M059J (cell line): ENCODE results near the gene HHIPL1. TPM values are rescaled to one million over a fixed set of nuclear protein-coding genes. Genes with fewer than 3 reads are reported as not detected.
A peak's percentile ranks its signal among the peaks of the same experiment; 100 is the strongest.
"Not testable (repeated sequence)": the region's sequence is repeated elsewhere in the genome, so short reads cannot be mapped to it uniquely, and the experiment has no call there.

ENCODE experiments used
- DNase-seq: peaks from one replicate; pipeline ENCODE4 v3.0.0-alpha.2; 2012; ENCODE audit warnings: low read depth
- total RNA-seq: library from RNA; depleted of rRNA; stranded (reverse); fragments of >200 nt; shearing (Covaris generic); gene quantifications from 2 replicates; pipeline ENCODE4 v1.2.3, GENCODE V29; 2014

The HHIPL1 gene
- total RNA-seq, 1 experiment from 2014 or later = 1.2 TPM

DNA sequence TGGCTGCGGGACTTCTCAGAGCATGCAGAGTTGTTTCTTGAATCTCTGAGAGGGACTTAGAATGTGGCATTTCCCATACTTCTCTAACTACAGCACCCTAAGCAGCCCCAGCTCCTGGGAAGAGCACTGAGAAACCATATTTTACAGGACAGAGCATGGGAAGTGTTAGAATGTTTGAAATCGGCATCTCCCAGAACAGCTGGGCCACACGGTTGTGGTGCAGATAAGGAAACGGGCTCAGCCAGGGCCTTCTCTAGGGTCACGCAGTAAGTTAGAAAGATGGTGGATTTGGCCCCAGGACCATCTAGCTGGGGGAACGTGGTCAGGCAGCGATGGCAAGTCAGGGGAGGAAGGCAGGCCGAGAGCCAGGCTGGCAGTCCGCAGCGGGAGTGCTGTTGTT, 10.5 kb upstream of the HHIPL1 start:
- no peak for DNase-seq

DNA sequence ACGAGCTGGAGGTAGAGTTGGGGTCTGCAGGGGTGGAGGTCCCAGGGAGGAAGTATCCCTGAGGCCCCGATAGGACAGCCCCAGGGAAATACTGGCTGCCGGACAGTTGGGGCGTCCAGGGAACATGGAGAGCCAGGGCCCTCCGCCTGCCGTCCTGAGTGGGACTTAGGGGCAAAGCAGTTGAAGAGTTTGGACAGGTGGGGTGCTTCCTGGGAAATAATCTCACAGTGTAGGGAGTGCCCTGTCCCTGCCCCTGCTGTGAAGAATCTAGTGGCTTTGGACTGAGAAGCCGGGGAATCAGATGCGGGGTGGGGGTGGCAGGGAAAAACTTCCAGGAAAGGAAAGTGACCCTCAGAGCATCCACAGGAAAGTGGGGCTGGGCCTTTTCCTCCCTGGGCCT, 9.8 kb upstream of the HHIPL1 start:
- DNase-seq = no peak

DNA sequence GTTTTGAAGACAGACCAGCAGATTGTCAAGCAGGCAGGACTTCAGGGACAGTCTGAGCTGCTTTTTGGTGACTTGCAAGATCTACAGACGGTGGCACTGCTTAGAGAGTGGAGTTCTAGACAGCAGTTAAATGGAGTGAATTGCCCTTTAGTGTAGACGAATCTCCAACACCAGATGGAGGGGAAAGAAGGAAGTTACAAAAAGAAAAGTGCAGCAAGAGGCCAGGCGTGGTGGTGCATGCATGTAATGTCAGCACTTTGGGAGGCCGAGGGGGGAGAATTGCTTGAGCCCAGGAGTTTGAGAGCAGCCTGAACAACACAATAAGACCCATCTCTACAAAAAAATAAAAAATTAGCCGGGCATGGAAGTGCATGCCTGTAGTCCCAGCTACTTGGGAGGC, 8.4 kb upstream of the HHIPL1 start:
- DNase-seq = no peak

DNA sequence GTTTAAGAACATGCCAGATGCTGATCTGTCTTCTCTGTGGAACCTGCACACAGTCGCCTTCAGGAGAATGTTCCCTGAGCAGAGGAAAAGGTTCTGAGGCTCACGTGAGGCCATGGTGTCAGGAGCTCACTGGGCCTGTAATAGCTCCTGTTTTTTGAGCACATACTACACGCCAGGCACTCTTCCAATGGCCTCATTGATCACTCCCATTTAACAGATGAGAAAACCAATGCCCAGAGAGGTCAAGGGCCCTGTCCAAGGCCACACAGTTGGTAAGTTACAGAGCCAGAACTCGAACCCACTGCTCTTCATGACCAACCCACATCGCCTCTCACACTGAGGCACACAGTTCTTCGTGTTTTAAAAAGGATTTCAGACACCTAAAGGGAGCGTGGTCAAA, 7.3 kb upstream of the HHIPL1 start:
- DNase-seq = no peak

DNA sequence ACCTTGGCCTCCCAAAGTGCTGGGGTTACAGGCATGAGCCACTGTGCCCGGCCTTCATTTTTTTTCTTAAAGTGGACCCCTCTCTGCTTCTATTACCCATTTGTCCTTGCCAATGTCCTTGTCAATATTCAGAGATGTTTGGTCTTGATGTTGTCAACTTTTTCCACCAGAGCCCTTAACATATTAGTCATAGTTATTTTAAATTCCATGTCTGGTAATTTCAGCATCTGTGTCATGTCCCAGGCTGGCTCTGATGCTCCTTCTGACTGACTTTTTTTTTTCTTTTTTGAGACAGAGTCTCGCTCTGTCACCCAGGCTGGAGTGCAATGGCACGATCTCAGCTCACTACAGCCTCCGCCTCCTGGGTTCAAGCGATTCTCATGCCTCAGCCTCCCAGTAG, 2.2 kb upstream of the HHIPL1 start:
- not testable (repeated sequence) for DNase-seq

DNA sequence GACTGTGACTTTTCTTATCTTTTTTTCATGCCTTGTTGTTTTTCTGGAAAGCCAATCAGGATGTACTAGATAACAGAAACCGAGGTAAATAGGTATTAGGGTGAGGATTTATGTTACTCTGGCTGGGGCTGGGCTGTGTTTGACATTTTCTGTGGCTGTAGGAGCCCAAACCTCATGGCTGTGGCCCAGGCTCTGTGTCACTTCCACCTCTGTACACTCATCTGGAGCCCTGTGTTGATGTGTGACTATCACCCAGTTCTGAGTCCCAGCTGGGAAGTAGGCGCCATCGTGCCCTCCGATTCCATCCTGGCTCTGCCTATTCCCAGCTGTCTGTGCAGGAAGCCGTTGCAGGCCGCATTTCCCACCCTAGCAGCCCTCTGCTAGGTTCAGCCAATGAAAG, 1.6 kb upstream of the HHIPL1 start:
- no peak for DNase-seq

DNA sequence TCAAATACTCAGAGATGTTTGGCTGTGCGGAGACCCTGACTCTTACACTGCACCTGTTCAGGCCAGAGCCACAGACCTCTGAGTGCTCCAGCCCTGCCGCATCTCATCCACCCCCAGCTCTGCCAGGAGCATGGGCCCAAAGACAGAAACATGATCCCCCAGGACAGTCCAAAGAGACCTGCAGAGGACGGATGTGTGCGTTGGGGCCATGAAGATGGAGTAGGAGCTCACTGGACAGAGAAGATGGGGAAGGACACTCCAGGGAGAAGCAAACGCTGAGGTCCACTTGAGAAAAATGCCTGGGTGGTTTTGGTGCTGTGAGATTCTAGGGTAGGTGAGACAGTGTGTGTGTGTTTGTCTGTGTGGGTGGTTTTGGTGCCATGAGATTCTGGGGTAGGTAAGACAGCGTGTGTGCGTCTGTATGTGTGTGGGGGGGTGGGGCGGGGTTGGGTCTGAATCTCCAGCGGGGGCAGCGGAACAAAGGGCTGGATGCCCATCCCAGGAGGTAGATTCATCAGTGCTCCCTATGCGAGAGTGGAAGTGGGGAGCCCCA, 818 bp upstream of the HHIPL1 start:
- DNase-seq = no peak

DNA sequence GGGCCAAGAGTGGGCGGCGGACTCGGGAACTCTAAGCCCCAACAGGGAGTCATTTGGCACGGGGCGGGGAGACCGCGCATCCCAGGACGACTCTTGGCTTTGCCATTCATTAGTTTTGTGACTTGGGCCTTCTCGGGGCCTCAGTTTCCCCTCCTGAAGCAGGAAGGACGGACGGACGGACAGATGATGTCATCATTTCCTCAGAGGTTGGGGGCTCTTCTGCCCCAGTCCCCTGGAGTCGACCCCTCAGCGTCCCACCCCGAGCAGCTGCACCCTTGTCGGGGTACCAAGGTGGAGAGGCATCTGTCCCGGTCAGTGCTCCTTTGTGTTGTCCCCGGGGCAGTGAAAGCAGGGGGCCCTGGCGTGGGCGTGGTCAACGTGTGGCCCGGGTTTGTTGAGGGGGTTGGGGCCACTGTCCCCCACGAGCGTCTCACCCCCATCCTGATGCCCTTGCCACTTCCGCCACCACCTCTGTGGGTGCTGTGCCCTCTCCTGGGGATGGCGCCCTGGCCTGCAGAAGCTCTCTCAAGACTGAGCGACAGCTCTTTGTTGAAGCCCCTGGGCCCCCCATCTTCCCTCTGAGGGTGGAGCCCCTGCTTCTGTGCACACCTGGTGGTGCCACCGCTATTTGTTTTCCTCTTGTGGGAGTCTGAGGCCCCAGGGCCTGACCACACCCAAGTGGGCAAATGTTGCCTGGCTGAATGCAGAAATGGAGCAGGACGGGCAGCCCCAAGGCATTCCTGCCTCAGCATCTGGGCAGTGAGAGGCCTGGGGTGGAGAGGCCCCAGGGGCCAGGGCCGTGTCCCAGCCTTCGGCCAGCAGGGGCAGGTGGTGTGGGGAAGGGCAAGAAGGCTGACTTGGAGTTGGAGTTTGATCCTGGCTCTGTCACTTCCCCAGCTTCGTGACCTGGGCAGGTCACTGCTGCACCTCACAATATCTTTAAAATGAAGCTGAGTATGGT, 896 bp downstream of the HHIPL1 start:
- no peak for DNase-seq

DNA sequence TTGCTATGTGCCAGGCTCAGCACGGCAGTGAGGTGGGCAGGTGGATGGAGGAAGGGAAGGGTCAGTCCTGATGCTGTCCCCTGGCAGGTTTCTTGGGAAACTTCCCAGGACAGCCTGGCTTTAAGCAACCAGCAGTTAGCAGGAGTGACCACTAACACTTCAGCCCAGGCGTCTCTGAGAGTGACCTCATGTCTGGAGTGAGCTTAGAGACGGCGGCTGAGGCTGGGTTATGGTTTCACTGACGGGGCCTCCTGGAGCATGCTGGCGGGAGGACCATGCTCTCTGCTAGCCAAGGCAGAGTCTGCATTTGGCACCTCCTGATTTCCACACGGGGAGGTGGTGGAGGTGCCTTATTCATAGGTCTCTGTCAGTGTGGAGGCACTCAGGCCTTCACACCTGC, 2.5 kb downstream of the HHIPL1 start:
- peak; percentile 16 for DNase-seq

DNA sequence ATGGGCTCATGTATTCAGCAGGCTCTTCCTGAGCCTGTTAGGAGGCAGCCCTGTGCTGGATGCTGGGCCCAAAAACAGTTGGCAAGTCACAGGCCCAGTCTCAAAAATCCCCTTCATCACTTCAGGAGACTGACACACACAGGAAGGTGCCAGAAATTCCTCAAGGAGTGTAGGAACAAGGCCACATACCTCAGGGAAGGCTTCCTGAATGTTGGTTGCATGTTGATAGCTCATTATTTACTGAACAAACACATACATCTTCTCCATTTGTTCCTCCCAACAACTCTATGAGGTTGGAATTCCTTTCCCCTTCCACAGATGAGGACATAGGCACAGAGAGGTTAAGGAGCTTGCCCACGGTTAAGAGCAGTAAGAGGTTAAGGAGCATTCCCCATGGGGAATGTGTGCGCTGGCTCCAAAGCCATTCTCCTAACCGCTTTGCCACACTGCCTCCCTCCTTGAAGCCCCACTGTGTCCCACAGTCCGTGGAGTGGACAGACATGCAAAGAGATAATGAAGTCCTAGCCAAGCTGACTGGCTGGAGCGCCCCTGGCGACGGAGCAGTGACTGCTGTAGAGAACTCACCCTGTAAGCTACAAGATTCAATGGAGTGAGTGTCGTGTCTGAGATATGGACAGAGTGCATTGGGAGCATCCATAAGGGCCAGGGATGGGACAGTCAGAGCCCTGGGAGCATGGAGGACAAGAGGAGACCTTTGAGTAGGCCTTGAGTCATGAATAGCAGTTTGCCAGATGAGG, 3.3 kb downstream of the HHIPL1 start:
- DNase-seq = no peak

DNA sequence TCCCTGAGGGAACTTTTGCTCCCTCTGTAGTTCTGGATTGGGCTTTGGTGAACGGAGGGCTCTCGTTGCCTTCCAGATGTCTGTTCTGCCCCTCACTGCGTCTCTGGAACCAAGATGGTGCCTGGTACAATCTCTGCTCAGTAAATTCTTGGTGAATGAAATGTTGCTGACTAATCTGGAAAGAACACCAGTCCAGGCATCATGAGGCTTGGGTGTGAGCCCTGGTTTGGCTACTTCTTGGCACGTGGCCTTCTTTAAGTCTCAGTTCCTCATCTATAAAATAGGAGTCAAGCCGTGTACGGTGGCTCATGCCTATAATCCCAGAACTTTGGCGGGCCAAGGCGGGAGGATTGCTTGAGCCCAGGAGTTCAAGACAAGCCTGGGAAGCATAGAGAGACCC, 4.3 kb downstream of the HHIPL1 start:
- peak; percentile 43 for DNase-seq

DNA sequence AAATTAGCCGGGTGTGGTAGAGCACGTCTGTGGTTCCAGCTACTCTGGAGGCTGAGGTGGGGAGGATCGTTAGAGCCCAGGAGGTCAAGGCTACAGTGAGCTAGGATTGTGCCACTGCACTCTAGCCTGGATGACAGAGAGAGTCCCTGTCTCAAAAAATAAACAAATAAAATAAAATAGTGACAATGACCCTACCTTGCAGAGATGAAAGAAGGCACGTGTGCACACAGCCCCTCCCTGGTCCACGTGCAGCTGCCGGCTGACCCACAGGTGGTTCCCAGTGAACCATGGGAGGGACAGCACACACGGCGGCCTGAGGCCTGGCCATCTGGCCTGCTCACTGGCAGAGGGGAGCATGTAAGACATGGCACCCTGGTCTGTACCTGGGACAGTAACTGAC, 4.7 kb downstream of the HHIPL1 start:
- no peak for DNase-seq

DNA sequence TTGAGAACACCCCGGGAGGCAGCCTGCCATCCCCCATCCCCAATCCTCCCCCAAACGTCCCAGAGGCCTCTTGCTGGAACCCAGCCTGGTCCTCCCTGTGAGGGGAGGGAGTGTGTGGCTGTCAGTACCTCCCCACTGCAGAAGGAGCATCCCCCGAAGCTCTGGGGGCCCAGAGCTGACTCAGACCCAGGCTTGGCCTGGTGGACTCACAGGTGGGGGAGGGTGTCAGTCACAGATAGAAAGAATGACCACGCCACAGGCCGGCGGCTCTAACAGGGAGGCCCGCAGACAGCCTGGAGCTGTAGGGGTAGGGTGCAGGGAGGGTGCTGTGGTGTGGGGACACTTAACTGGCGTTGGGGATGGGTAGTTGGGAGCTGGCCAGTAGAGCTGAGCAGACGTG, 5.3 kb downstream of the HHIPL1 start:
- no peak for DNase-seq

DNA sequence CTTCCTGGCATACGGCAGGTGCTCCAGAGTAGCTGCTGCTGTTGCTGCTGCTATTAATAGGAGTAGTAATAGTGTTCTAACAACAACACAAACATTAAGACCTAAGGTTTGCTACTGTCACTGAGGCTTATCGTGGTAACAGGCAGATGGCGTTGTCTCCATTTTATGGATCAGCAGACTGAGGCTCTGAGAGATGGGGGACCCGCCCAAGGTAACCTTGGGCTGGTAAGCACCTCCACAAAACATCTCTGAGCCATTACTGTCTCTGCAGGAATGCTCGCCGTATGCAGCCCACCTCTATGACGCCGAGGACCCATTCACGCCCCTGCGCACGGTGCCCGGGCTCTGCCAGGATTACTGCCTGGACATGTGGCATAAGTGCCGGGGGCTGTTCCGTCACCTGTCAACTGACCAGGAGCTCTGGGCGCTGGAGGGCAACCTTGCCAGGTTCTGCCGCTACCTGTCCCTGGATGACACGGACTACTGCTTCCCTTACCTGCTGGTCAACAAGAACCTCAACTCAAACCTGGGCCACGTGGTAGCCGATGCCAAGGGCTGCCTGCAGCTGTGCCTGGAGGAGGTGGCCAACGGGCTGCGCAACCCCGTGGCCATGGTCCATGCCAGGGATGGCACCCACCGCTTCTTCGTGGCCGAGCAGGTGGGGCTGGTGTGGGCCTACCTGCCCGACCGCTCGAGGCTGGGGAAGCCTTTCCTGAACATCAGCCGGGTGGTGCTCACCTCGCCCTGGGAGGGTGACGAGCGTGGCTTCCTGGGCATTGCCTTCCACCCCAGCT, 7.2 kb downstream of the HHIPL1 start:
- no peak for DNase-seq

DNA sequence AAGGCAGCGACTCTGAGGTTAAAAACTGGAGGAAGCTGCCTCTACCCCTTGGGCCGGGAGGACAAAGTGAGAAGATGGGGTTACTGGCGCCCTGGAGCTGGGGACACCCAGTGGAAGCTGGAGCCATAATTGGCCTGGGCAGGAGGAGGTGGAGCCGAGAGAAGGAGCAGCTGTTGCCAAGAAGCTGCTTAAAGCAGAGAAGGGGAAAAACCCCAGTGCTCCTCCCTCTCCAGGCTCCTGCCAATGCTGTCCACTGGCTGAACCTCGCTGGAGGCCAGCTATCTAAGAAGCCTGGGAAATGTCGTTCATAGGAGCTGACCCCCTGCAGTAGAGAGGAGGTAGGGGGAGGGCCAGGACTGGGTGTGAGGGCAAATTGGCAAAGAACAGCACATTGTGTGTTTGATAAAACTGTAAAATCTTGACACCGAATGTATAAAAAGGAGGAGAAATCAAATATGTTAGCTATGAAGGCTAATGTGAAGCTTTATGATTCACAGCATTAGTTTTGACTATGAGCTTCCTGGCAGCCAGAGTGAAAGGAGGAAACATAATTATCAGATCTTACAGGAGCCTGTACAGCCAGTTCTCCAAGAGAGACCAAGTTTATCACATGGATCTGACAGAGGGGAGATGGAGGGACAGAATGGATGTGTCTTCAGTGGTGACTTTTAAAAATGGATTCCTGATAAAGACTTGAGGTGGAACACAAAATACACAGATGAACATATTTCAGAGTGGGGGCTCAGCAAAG, 9.5 kb downstream of the HHIPL1 start:
- peak; percentile 49 for DNase-seq

DNA sequence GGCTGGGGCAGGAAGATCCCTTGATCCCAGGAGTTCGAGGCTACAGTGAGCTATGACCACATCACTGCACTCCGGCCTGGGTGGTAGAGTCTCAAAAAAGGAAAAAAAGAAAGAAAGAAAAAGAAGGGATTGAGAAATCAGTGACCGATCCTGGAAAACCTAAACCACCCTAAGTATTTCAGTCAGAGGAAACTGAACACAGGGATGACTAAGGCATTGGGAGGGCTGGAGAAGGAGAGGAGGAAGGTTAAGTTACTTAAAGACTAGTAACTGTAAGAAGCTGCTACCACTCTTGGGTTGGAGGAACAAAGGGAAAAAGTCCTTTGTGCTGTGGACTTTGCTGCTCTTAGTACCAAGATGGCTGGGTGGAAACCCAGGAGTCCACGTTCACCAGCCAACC, 10.6 kb downstream of the HHIPL1 start:
- no peak for DNase-seq

DNA sequence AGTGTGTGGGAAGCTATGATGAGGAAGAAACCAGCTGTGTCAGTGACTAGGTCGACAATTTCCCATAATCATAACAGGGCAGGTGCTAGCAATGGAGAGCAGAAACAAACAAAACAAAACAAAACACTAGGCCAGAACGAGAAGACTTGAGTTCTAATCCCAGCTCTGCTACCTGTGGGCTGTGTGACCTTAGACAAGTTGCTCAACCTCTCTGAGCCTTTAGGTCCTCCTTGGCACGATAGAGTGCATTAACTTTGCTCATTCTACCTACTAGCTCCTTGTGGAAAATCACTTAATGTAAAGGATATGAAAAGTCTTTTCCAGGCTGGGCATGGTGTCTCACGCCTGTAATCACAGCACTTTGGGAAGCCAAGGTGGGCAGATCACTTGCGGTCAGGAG, 11.2 kb downstream of the HHIPL1 start:
- DNase-seq = no peak

DNA sequence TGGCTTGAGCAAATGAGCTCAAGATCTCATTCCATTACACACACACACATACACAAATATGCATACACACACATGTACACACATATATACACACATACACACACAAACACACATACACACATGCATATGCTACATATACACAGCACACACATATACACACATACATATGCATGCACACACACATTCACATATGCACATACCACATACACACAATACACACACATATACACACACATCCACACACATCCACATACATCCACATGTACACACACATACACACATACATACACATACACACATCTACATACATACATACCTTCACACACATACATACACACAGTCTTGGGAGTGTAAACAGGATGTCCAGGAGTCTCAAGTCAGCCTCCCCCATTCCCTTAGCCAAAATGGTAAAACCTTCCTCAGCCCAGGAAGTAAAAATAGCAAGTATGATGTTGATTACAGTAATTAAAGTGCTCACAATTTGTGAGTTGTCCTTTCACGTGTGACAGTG, 12.8 kb downstream of the HHIPL1 start:
- DNase-seq = no peak

DNA sequence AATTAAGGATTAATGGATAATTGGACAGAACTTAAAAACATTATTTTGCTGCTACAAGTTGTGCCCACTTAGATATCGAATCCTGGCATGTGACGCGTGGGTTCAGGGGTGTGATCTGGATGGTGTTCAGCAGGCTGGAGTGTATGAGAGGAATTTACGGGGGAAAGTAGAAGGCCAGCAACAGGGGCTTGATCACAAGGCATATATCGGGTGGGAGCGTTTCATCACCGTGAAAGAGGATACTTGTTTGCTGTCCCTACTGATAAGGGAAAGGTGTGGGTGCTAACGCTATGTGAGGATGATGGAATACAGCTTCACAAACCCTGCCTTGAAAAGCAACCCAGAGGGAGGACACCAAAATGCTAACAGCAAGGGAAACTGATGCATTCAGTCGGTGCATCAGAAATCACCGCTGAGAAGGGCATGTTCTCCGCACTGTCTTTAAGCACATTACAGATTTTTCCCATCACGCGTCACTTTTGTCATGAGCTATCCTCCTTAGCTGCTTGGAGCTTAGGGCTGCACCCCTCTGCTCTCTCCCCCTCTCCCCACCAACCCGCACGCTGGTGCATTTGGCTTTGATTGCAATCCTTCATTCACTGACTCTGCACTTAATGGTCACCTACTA, 13.4 kb downstream of the HHIPL1 start:
- DNase-seq = no peak

DNA sequence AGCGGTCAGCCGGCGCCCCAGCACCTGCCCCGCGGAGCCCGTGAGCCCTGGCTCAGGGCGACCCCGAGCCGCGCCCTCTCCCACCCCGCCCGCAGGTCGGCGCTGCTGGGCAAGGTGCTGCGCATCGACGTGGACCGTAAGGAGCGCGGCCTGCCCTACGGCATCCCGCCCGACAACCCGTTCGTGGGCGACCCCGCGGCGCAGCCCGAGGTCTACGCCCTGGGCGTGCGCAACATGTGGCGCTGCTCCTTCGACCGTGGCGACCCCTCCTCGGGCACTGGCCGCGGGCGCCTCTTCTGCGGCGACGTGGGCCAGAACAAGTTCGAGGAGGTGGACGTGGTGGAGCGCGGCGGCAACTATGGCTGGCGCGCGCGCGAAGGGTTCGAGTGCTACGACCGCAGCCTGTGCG, 14.4 kb downstream of the HHIPL1 start:
- no peak for DNase-seq
